ENCODE results near the gene ATF2.
"Not testable (repeated sequence)": the region's sequence is repeated elsewhere in the genome, so short reads cannot be mapped to it uniquely, and the experiment has no call there.

ATF2 gene

GRCh38 chr2:175111200-175111657 lies 56.8 kb downstream of the ATF2 start:
- peak; percentile 58 for DNase-seq (ENCODE audit: low read depth, low spot score)
- H3K4me3 ChIP-seq (ENCODE audit: low read depth, low read length), result no peak overlapping the region
- in situ Hi-C loops (cut with HindIII; ENCODE audit: low sequenced_read_pairs), result no loop called here
- TF ChIP-seq CTCF (IDR thresholded peaks at IDR 0.05; ENCODE audit: low read depth, low read length), result peak; percentile 61

GRCh38 chr2:175108091-175108490 lies 59.9 kb downstream of the ATF2 start:
- DNase-seq (ENCODE audit: low read depth, low spot score); H3K4me3 ChIP-seq (ENCODE audit: low read depth, low read length); in situ Hi-C loops (cut with HindIII; ENCODE audit: low sequenced_read_pairs): not testable (repeated sequence)

GRCh38 chr2:175107146-175107545 lies 60.9 kb downstream of the ATF2 start:
- DNase-seq (ENCODE audit: low read depth, low spot score), result no peak
- in situ Hi-C loops (cut with HindIII; ENCODE audit: low sequenced_read_pairs), result no loop called here
- no peak overlapping the region for H3K4me3 ChIP-seq (ENCODE audit: low read depth, low read length)
- no peak for TF ChIP-seq CTCF (IDR thresholded peaks at IDR 0.05; ENCODE audit: low read depth, low read length)

GRCh38 chr2:175103191-175103590 lies 64.8 kb downstream of the ATF2 start:
- in situ Hi-C loops (cut with HindIII; ENCODE audit: low sequenced_read_pairs), result no loop called here
- no peak for TF ChIP-seq CTCF (IDR thresholded peaks at IDR 0.05; ENCODE audit: low read depth, low read length)

GRCh38 chr2:175101514-175101913 lies 66.5 kb downstream of the ATF2 start:
- TF ChIP-seq CTCF (IDR thresholded peaks at IDR 0.05; ENCODE audit: low read depth, low read length), result no peak
- no peak overlapping the region for H3K4me3 ChIP-seq (ENCODE audit: low read depth, low read length)
- in situ Hi-C loops (cut with HindIII; ENCODE audit: low sequenced_read_pairs), result no loop called here
- DNase-seq (ENCODE audit: low read depth, low spot score), result no peak

More at GRCh38 chr2:175103191-175103590, 64.8 kb downstream of the ATF2 start:
- H3K4me3 ChIP-seq (ENCODE audit: low read depth, low read length), result no peak overlapping the region
- DNase-seq (ENCODE audit: low read depth, low spot score), result no peak

GRCh38 chr2:175097297-175097696 lies 70.7 kb downstream of the ATF2 start:
- TF ChIP-seq CTCF (IDR thresholded peaks at IDR 0.05; ENCODE audit: low read depth, low read length), result no peak
- peak; percentile 93 for DNase-seq (ENCODE audit: low read depth, low spot score)
- in situ Hi-C loops (cut with HindIII; ENCODE audit: low sequenced_read_pairs), result no loop called here
- no peak overlapping the region for H3K4me3 ChIP-seq (ENCODE audit: low read depth, low read length)

GRCh38 chr2:175084117-175084516 lies 83.9 kb downstream of the ATF2 start:
- in situ Hi-C loops (cut with HindIII; ENCODE audit: low sequenced_read_pairs); DNase-seq (ENCODE audit: low read depth, low spot score); H3K4me3 ChIP-seq (ENCODE audit: low read depth, low read length): not testable (repeated sequence)

- in situ Hi-C loops (cut with HindIII; ENCODE audit: low sequenced_read_pairs), result no loop called here
- no peak overlapping the region for H3K4me3 ChIP-seq (ENCODE audit: low read depth, low read length)
- no peak for TF ChIP-seq CTCF (IDR thresholded peaks at IDR 0.05; ENCODE audit: low read depth, low read length)
- DNase-seq (ENCODE audit: low read depth, low spot score), result no peak
Measured at GRCh38 chr2:175080479-175080878, 87.5 kb downstream of the ATF2 start.
